ENCODE results near the gene HOXD12. TPM values are rescaled to one million over a fixed set of nuclear protein-coding genes. Genes with fewer than 3 reads are reported as not detected.

The HOXD12 gene
- total RNA-seq, 1 experiment from 2014 or later, result 0.58 TPM

DNA sequence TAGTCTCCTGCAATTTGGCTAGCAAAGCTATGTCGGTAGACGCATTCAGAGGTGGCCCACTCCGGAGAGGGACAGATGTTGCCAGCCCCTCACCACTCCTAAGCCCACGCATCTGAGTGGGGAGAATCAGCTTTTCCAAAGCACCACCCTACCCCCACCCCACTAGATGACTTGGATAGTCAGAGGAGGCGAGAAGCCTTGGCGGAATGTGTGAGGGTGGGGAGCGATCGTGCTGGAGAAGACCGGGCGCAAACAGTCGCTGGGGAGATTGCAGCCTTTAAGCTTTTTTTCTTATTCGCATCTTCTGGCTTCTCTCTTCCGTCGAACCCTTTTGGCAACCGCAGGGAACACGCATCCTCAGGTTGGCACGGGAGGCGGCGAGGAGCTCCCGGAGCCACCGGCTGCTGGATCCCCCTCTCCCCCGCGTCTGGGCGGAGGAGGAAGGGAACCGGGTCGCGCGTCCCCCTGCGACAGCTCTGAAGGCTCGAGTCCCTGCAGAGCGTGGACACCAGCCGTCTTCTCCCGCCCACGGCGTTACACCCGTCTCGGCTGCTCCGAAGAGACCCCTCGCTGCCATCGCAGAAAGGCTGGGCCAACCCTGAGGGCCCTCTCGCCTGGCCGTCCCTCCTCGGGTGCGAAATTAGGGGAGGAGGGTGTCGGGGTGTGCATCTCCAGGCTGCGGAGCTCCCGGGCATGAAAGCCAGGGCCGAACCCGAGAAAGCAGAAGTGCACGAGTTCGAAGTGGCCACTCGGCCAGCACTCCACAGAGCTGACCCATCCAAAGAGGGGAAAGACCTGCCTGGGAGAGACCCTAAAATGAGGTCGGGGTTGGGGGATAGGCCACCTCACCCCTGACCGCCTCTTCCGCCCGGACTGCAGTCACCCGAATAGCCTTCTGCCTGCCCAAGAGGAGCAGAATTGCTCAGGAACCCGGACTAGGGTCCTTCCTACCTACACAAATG is 28.0 kb upstream of the HOXD12 start:
- H3K9me3 ChIP-seq (ENCODE audit: low read depth, low read length, poor library complexity, severe bottlenecking), result no peaks in the 10 kb centered on the region
- TF ChIP-seq, protein P1, sequence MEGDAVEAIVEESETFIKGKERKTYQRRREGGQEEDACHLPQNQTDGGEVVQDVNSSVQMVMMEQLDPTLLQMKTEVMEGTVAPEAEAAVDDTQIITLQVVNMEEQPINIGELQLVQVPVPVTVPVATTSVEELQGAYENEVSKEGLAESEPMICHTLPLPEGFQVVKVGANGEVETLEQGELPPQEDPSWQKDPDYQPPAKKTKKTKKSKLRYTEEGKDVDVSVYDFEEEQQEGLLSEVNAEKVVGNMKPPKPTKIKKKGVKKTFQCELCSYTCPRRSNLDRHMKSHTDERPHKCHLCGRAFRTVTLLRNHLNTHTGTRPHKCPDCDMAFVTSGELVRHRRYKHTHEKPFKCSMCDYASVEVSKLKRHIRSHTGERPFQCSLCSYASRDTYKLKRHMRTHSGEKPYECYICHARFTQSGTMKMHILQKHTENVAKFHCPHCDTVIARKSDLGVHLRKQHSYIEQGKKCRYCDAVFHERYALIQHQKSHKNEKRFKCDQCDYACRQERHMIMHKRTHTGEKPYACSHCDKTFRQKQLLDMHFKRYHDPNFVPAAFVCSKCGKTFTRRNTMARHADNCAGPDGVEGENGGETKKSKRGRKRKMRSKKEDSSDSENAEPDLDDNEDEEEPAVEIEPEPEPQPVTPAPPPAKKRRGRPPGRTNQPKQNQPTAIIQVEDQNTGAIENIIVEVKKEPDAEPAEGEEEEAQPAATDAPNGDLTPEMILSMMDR (conservative IDR thresholded peaks at IDR 0.05; ENCODE audit: low read depth, low read length), result no peak
- TF ChIP-seq EZH2 (IDR thresholded peaks at IDR 0.05; ENCODE audit: borderline replicate concordance, low read depth, low read length, poor library complexity, severe bottlenecking), result no peak
- H3K36me3 ChIP-seq (ENCODE audit: insufficient read depth, low read length, poor library complexity, severe bottlenecking), result no peaks in the 10 kb centered on the region
- no TSS peak for BruUV-seq (replicated peaks)
- no peak overlapping the region for H3K27ac ChIP-seq (ENCODE audit: low read depth, low read length, poor library complexity, severe bottlenecking)
- no peak for DNase-seq (ENCODE audit: low spot score)
- no peak overlapping the region for H3K4me3 ChIP-seq (ENCODE audit: low read depth, low read length, poor library complexity, severe bottlenecking)
- CTCF ChIA-PET, result no interaction called here
- intact Hi-C loops (cut with micrococcal nuclease; ENCODE audit: unreplicated experiment), result no loop called here
- POLR2A ChIA-PET (ENCODE audit: low non-redundant PET), result no interaction called here
- peaks cover 7% of the 10 kb centered on the region for H3K4me1 ChIP-seq (ENCODE audit: insufficient read depth, low read length, poor library complexity, severe bottlenecking)
- H3K27me3 ChIP-seq (replicated peaks; ENCODE audit: insufficient read depth, low read depth, low read length, poor library complexity), result peaks cover 93% of the 10 kb centered on the region

DNA sequence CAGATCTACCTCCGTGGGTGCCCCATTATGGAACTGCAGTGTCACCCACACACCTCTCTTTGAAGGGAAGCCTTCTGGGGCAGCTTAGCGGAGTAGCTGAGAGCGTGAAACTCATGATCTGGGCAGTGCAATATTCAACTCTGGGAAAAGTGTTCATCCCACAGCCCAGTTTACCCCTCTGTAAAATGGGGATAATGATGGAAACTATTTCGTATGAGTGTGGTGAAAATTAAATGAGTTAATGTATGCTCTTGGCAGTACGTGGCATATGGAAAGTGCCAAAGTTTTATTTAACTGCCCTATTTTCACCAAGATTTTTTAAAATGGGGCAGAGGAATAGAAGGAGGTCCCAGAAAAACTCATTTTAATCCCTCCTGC is 27.3 kb upstream of the HOXD12 start:
- BruUV-seq (replicated peaks), result no TSS peak
- Histone ChIP-seq H3K27me3 (replicated peaks; ENCODE audit: insufficient read depth, low read depth, low read length, poor library complexity) (peaks cover 93% of the 10 kb centered on the region), H3K27ac (ENCODE audit: low read depth, low read length, poor library complexity, severe bottlenecking) (no peak overlapping the region), H3K4me3 (ENCODE audit: low read depth, low read length, poor library complexity, severe bottlenecking) (no peak overlapping the region), H3K36me3 (ENCODE audit: insufficient read depth, low read length, poor library complexity, severe bottlenecking) (no peaks in the 10 kb centered on the region), H3K4me1 (ENCODE audit: insufficient read depth, low read length, poor library complexity, severe bottlenecking) (peaks cover 7% of the 10 kb centered on the region), H3K9me3 (ENCODE audit: low read depth, low read length, poor library complexity, severe bottlenecking) (no peaks in the 10 kb centered on the region)
- ChIA-PET CTCF (no interaction called here), POLR2A (ENCODE audit: low non-redundant PET) (no interaction called here)
- no peak for DNase-seq (ENCODE audit: low spot score)
- intact Hi-C loops (cut with micrococcal nuclease; ENCODE audit: unreplicated experiment), result no loop called here
- no peak for TF ChIP-seq EZH2 (IDR thresholded peaks at IDR 0.05; ENCODE audit: borderline replicate concordance, low read depth, low read length, poor library complexity, severe bottlenecking)
- TF ChIP-seq, protein P1 (conservative IDR thresholded peaks at IDR 0.05; ENCODE audit: low read depth, low read length), result no peak

DNA sequence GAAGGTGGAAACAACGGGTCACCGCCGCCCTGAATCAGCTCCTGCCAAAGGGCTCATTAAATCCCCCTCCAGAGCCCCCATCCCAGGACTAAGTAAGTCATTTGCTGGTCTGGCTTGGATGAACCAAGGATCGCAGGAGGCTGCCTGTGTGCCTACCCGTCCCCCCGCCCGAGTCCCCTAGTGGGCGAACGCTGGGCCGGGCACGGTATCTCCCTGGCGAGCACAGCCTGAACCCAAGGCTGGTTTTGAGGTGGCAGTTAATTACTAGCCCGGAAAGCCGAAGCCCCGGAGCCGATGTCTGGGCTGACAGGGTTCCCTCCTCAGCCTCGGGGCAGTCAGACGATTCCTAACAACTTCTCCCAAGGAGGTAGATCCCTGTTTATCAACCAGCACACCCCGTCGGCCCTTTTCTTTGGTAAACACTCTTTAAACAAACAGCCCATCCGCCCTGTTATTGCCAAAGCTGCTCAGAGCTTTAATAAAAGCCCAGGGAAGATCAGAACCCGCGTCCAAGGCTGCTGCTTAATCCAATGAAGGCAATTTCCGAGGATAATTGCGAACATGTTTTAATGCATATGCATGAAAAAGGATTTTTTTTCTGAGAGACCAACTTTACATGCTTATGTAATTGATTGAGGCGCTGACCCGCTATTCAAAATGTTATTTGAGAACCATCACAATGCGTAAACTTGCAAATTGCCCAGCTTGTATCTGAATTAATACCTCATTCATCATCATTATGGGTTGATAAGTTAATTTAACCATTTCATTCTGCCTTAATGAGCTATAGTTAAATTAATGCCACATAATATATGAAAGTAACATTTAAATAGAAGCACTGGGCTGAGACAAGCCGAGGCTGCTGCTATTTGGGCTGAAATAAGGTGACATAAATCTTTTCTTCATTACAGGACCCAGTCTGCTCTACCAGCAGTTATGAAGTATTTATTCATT is 26.4 kb upstream of the HOXD12 start:
- Histone ChIP-seq H3K27ac (ENCODE audit: low read depth, low read length, poor library complexity, severe bottlenecking) (no peak overlapping the region), H3K27me3 (replicated peaks; ENCODE audit: insufficient read depth, low read depth, low read length, poor library complexity) (peaks cover 93% of the 10 kb centered on the region), H3K4me3 (ENCODE audit: low read depth, low read length, poor library complexity, severe bottlenecking) (peak overlapping the region; percentile 16), H3K9me3 (ENCODE audit: low read depth, low read length, poor library complexity, severe bottlenecking) (no peaks in the 10 kb centered on the region), H3K4me1 (ENCODE audit: insufficient read depth, low read length, poor library complexity, severe bottlenecking) (peaks cover 12% of the 10 kb centered on the region), H3K36me3 (ENCODE audit: insufficient read depth, low read length, poor library complexity, severe bottlenecking) (no peaks in the 10 kb centered on the region)
- ChIA-PET POLR2A (ENCODE audit: low non-redundant PET) (interaction anchor here (0.5 to 0.7 kb wide), 3 partner anchors 64 to 402 kb away, joined by 3 to 4 read pairs (median 3); no protein-coding TSS in a partner anchor), CTCF (interaction anchor here (1.0 kb wide), 1 partner anchor 822 kb away, joined by 3 read pairs; no protein-coding TSS in a partner anchor)
- BruUV-seq (replicated peaks), result no TSS peak
- peak; percentile 85 for DNase-seq (ENCODE audit: low spot score)
- TF ChIP-seq, protein P1 (conservative IDR thresholded peaks at IDR 0.05; ENCODE audit: low read depth, low read length), result no peak
- TF ChIP-seq EZH2 (IDR thresholded peaks at IDR 0.05; ENCODE audit: borderline replicate concordance, low read depth, low read length, poor library complexity, severe bottlenecking), result no peak
- intact Hi-C loops (cut with micrococcal nuclease; ENCODE audit: unreplicated experiment), result no loop called here
